Measurements from ENCODE around the gene CCDC7.
"Not testable (repeated sequence)": the region's sequence is repeated elsewhere in the genome, so short reads cannot be mapped to it uniquely, and the experiment has no call there.

CCDC7 gene

GRCh38 chr10:32582946-32583345, 137.0 kb downstream of the CCDC7 start:
- no peak for DNase-seq

- not testable (repeated sequence) for DNase-seq
Measured at GRCh38 chr10:32598022-32598421, 152.1 kb downstream of the CCDC7 start.

- no peak for DNase-seq
Measured at GRCh38 chr10:32600317-32600716, 154.4 kb downstream of the CCDC7 start.

GRCh38 chr10:32601562-32601961, 155.6 kb downstream of the CCDC7 start:
- DNase-seq, result not testable (repeated sequence)

- no peak for DNase-seq
Measured at GRCh38 chr10:32605787-32606186, 159.8 kb downstream of the CCDC7 start.

- DNase-seq, result not testable (repeated sequence)
Measured at GRCh38 chr10:32610543-32610942, 164.6 kb downstream of the CCDC7 start.

GRCh38 chr10:32616438-32616837, 170.5 kb downstream of the CCDC7 start:
- no peak for DNase-seq

- DNase-seq, result no peak
Measured at GRCh38 chr10:32618482-32618881, 172.5 kb downstream of the CCDC7 start.

- no peak for DNase-seq
Measured at GRCh38 chr10:32621969-32622368, 176.0 kb downstream of the CCDC7 start.

GRCh38 chr10:32622409-32622808, 176.5 kb downstream of the CCDC7 start:
- peak; percentile 21 for DNase-seq

GRCh38 chr10:32627183-32627582, 181.2 kb downstream of the CCDC7 start:
- DNase-seq, result no peak

GRCh38 chr10:32629910-32630309, 184.0 kb downstream of the CCDC7 start:
- no peak for DNase-seq

- DNase-seq, result no peak
Measured at GRCh38 chr10:32646535-32646934, 200.6 kb downstream of the CCDC7 start.

GRCh38 chr10:32650246-32650655, 204.3 kb downstream of the CCDC7 start:
- DNase-seq, result no peak

GRCh38 chr10:32657430-32657829, 211.5 kb downstream of the CCDC7 start:
- DNase-seq, result not testable (repeated sequence)

GRCh38 chr10:32661346-32661745, 215.4 kb downstream of the CCDC7 start:
- no peak for DNase-seq

GRCh38 chr10:32680803-32681557, 235.0 kb downstream of the CCDC7 start:
- no peak for DNase-seq

- no peak for DNase-seq
Measured at GRCh38 chr10:32684291-32684690, 238.4 kb downstream of the CCDC7 start.

- no peak for DNase-seq
Measured at GRCh38 chr10:32687116-32687515, 241.2 kb downstream of the CCDC7 start.

GRCh38 chr10:32687546-32687945, 241.6 kb downstream of the CCDC7 start:
- DNase-seq, result no peak

GRCh38 chr10:32692174-32692573, 246.2 kb downstream of the CCDC7 start:
- no peak for DNase-seq

GRCh38 chr10:32693441-32693979, 247.6 kb downstream of the CCDC7 start:
- no peak for DNase-seq

GRCh38 chr10:32699683-32700082, 253.7 kb downstream of the CCDC7 start:
- not testable (repeated sequence) for DNase-seq

GRCh38 chr10:32713560-32713959, 267.6 kb downstream of the CCDC7 start:
- DNase-seq, result no peak

- no peak for DNase-seq
Measured at GRCh38 chr10:32731527-32731926, 285.6 kb downstream of the CCDC7 start.
